Stimulated activated effector memory CD8-positive, alpha-beta T cell treated with anti-CD3 and anti-CD28 coated beads, Interleukin-12 subunit alpha, Interleukin-12 subunit beta, amount 100 ng/mL, for 72 hours (primary cell): ENCODE measurements around the gene INO80.

Source experiments
- ATAC-seq: fragments of 150-1000 bp; cut with Tn5 transposase; 2 replicates; pipeline ENCODE4 v1.10.0; 2021
- DNase-seq, 2 donors: peaks; one replicate each; pipeline ENCODE4 v3.0.0; 2021 to 2022; ENCODE audit warnings: low spot score in 2 of 2
- H3K27ac Mint-ChIP-seq: one replicate; pipeline ENCODE4 v1.8.0; 2022; ENCODE audit warnings: mild to moderate bottlenecking, mixed read lengths
- H3K36me3 Mint-ChIP-seq: one replicate; pipeline ENCODE4 v1.8.0; 2022; ENCODE audit warnings: mild to moderate bottlenecking, mixed read lengths
- H3K4me1 Mint-ChIP-seq: one replicate; pipeline ENCODE4 v1.8.0; 2022; ENCODE audit warnings: mixed read lengths
- H3K4me3 Mint-ChIP-seq: one replicate; pipeline ENCODE4 v1.8.0; 2022; ENCODE audit warnings: mild to moderate bottlenecking, mixed read lengths
- H3K9me3 Mint-ChIP-seq: one replicate; pipeline ENCODE4 v1.8.0; 2022; ENCODE audit warnings: mixed read lengths

The INO80 gene

GRCh38 chr15:41032079-41032328 is 84.1 kb downstream of the INO80 start:
- DNase-seq = no peak
- H3K36me3 Mint-ChIP-seq = peaks cover 69% of the 10 kb centered on the region

GRCh38 chr15:41031232-41032078 is 84.6 kb downstream of the INO80 start:
- Mint-ChIP-seq H3K27ac (peak overlapping the region; percentile 61), H3K4me3 (no peak overlapping the region), H3K36me3 (peaks cover 74% of the 10 kb centered on the region), H3K4me1 (no peaks in the 10 kb centered on the region), H3K9me3 (no peaks in the 10 kb centered on the region)
- ATAC-seq (no peak), DNase-seq (no peak)

More at GRCh38 chr15:41032079-41032328, 84.1 kb downstream of the INO80 start:
- H3K27ac Mint-ChIP-seq = peak overlapping the region; percentile 61
- no peaks in the 10 kb centered on the region for H3K9me3 Mint-ChIP-seq
- ATAC-seq = no peak
- H3K4me1 Mint-ChIP-seq = no peaks in the 10 kb centered on the region
- H3K4me3 Mint-ChIP-seq = no peak overlapping the region

- no peaks in the 10 kb centered on the region for H3K4me1 Mint-ChIP-seq
- H3K27ac Mint-ChIP-seq = no peak overlapping the region
- H3K36me3 Mint-ChIP-seq = peaks cover 73% of the 10 kb centered on the region
- no peaks in the 10 kb centered on the region for H3K9me3 Mint-ChIP-seq
- DNase-seq (no peak), ATAC-seq (no peak)
- H3K4me3 Mint-ChIP-seq = no peak overlapping the region
These were observed 87.2 kb downstream of the INO80 start for GRCh38 chr15:41028853-41029252.

DNA sequence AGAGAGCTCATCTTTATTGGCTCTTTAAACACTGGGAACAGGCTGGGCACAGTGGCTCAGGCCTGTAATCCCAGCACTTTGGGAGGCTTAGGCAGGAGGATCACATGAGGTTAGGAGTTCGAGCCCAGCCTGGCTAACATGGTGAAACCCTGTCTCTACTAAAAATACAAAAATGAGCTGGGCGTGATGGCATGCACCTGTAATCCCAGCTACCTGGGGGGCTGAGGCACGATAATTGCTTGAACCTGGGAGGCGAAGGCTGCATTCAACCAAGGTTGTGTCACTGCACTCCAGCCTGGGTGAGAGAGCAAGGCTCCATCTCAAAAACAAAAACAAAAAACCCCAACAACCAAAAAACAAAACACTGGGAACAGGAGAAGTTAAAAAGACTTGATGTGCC is 90.7 kb downstream of the INO80 start:
- DNase-seq (no peak), ATAC-seq (no peak)
- Mint-ChIP-seq H3K9me3 (no peaks in the 10 kb centered on the region), H3K4me1 (no peaks in the 10 kb centered on the region), H3K27ac (peak overlapping the region; percentile 68), H3K4me3 (no peak overlapping the region), H3K36me3 (peaks cover 85% of the 10 kb centered on the region)

DNA sequence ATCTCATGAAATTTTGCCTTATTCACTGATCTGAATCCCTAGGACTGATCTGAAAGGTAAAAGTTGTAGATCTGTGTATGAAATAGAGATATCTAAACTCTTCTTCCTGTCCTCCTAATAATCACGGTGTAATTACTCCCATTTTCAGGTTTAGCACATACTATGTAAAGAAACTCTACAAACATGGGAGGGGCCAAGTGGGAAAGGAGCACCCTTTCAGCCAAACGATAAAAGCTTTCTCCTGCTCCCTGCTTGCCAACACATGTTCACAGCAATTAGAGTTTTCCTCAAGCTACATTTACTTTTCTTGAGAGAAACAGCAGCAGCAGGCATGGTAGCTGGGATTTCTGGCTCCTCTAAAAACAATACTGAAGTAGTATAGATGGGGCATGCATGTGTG is 91.2 kb downstream of the INO80 start:
- H3K4me3 Mint-ChIP-seq = no peak overlapping the region
- no peaks in the 10 kb centered on the region for H3K9me3 Mint-ChIP-seq
- no peak for DNase-seq
- peaks cover 89% of the 10 kb centered on the region for H3K36me3 Mint-ChIP-seq
- H3K4me1 Mint-ChIP-seq = no peaks in the 10 kb centered on the region
- no peak for ATAC-seq
- H3K27ac Mint-ChIP-seq = peak overlapping the region; percentile 68

- Mint-ChIP-seq H3K27ac (no peak overlapping the region), H3K36me3 (peaks cover 88% of the 10 kb centered on the region), H3K4me3 (no peak overlapping the region), H3K4me1 (no peaks in the 10 kb centered on the region), H3K9me3 (no peaks in the 10 kb centered on the region)
- DNase-seq (no peak), ATAC-seq (no peak)
These were observed 91.9 kb downstream of the INO80 start for GRCh38 chr15:41024131-41024530.

DNA sequence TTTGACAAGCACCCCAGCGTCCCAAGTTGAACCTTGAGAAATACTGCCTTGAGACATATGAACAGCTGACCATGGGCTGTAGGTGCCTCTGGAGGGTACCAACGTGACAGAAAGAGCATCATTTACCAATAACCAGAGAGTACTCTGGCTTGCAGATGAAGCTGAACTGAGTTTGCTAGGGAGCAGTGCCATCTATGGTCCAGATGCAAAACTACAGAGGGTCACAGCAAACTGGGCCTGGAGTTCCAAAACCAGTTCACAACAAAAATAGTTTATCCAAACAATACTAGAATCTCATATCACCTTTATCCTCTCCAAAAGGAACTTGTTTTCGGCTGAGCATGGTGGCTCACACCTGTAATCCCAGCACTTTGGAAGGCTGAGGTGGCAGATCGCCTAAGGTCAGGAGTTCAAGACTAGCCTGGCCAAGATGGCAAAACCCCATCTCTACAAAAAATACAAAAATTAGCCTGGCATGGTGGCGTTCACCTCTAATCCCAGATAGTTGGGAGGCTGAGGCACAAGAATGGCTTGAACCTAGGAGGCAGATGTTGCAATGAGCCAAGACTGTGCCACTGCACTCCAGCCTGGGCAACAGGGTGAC is 93.5 kb downstream of the INO80 start:
- ATAC-seq (peak; percentile 53), DNase-seq (peak in 1 of 2 donors; percentile 52)
- Mint-ChIP-seq H3K4me1 (no peaks in the 10 kb centered on the region), H3K36me3 (peaks cover 88% of the 10 kb centered on the region), H3K27ac (no peak overlapping the region), H3K9me3 (no peaks in the 10 kb centered on the region), H3K4me3 (no peak overlapping the region)

GRCh38 chr15:41020829-41021228 is 95.3 kb downstream of the INO80 start:
- Mint-ChIP-seq H3K4me3 (no peak overlapping the region), H3K4me1 (no peaks in the 10 kb centered on the region), H3K36me3 (peaks cover 85% of the 10 kb centered on the region), H3K27ac (no peak overlapping the region), H3K9me3 (no peaks in the 10 kb centered on the region)
- DNase-seq (no peak), ATAC-seq (no peak)

DNA sequence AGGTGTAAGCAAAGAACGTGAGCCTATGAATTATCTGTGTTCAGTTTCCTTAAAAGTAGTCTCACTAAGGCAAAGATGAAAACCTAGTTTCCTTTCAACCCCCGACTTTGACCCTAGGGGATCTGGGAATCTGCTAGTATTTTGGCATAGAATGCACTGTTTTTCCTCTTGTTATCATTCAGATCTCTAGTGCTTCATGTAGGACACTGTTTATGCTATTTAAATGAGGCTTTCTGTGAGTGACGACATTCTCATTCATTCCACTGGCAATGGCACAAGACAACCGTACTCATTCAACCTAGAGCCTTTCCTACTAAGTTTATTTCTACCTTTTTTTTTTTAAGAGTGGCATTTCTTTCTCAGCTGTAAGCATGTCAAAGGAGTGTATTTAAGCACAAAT is 95.8 kb downstream of the INO80 start:
- DNase-seq = no peak
- no peak for ATAC-seq
- Mint-ChIP-seq H3K4me1 (no peaks in the 10 kb centered on the region), H3K9me3 (no peaks in the 10 kb centered on the region), H3K4me3 (no peak overlapping the region), H3K36me3 (peaks cover 85% of the 10 kb centered on the region), H3K27ac (no peak overlapping the region)

- no peaks in the 10 kb centered on the region for H3K9me3 Mint-ChIP-seq
- ATAC-seq (no peak), DNase-seq (no peak)
- peaks cover 85% of the 10 kb centered on the region for H3K36me3 Mint-ChIP-seq
- H3K4me3 Mint-ChIP-seq = no peak overlapping the region
- H3K27ac Mint-ChIP-seq = peak overlapping the region; percentile 26
- H3K4me1 Mint-ChIP-seq = no peaks in the 10 kb centered on the region
These were observed 96.9 kb downstream of the INO80 start for GRCh38 chr15:41019174-41019573.

GRCh38 chr15:41018534-41018933 is 97.5 kb downstream of the INO80 start:
- H3K27ac Mint-ChIP-seq = peak overlapping the region; percentile 26
- no peaks in the 10 kb centered on the region for H3K9me3 Mint-ChIP-seq
- peaks cover 85% of the 10 kb centered on the region for H3K36me3 Mint-ChIP-seq
- ATAC-seq (no peak), DNase-seq (no peak)
- no peak overlapping the region for H3K4me3 Mint-ChIP-seq
- H3K4me1 Mint-ChIP-seq = no peaks in the 10 kb centered on the region

GRCh38 chr15:41017066-41017735 is 98.9 kb downstream of the INO80 start:
- Mint-ChIP-seq H3K36me3 (peaks cover 82% of the 10 kb centered on the region), H3K4me3 (no peak overlapping the region), H3K4me1 (no peaks in the 10 kb centered on the region), H3K27ac (peak overlapping the region; percentile 9), H3K9me3 (no peaks in the 10 kb centered on the region)
- no peak for ATAC-seq
- DNase-seq = no peak

- Mint-ChIP-seq H3K4me3 (no peak overlapping the region), H3K4me1 (no peaks in the 10 kb centered on the region), H3K9me3 (no peaks in the 10 kb centered on the region), H3K36me3 (peaks cover 77% of the 10 kb centered on the region), H3K27ac (peak overlapping the region; percentile 23)
- no peak for DNase-seq
- ATAC-seq = no peak
These were observed 102.2 kb downstream of the INO80 start for GRCh38 chr15:41013691-41014414.

GRCh38 chr15:41011055-41011815 is 104.8 kb downstream of the INO80 start:
- ATAC-seq (no peak), DNase-seq (no peak)
- Mint-ChIP-seq H3K27ac (no peak overlapping the region), H3K4me3 (no peak overlapping the region), H3K9me3 (no peaks in the 10 kb centered on the region), H3K36me3 (peaks cover 81% of the 10 kb centered on the region), H3K4me1 (no peaks in the 10 kb centered on the region)

- no peaks in the 10 kb centered on the region for H3K9me3 Mint-ChIP-seq
- no peak overlapping the region for H3K4me3 Mint-ChIP-seq
- no peak overlapping the region for H3K27ac Mint-ChIP-seq
- DNase-seq = no peak
- ATAC-seq = no peak
- H3K4me1 Mint-ChIP-seq = no peaks in the 10 kb centered on the region
- H3K36me3 Mint-ChIP-seq = peaks cover 81% of the 10 kb centered on the region
These were observed 105.7 kb downstream of the INO80 start for GRCh38 chr15:41010345-41010744.
